Measurements from ENCODE around the gene HMOX2.

- TF ChIP-seq CTBP1 (IDR thresholded peaks at IDR 0.05; ENCODE audit: borderline replicate concordance) (no peak), SP1 (IDR thresholded peaks at IDR 0.05) (no peak), FOXK2 (IDR thresholded peaks at IDR 0.05) (no peak)
These were observed 58.1 kb downstream of the HMOX2 start for GRCh38 chr16:4534151-4534790.
